ENCODE data around the gene CFAP300.

Gene CFAP300

GRCh38 chr11:102014756-102015155, 32.5 kb upstream of the CFAP300 start:
- no peaks in the 10 kb centered on the region for H3K79me2 ChIP-seq (ENCODE audit: low read length)

DNA sequence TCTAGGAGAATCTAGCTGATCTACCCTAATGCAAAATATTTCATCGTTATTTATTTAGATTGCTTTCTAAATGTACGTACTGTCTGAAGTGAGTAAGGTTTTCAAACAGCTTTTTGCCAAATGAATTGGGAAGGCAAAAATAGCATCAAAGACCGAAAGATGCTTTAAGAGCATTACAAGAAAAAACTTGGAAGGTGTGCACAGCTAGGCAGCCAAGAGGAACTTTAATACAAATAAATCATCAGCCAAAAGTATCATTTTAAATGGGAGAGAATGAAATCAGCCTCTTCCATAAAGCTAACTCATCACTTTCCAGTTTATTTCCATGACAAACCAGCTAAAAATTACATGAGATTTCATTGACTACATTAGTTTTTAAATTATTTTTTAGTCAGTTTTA, 30.2 kb upstream of the CFAP300 start:
- no peaks in the 10 kb centered on the region for H3K36me3 ChIP-seq (replicated peaks; ENCODE audit: low read depth, low read length)
- H3K27me3 ChIP-seq (ENCODE audit: low read depth, low read length): no peaks in the 10 kb centered on the region
- no peaks in the 10 kb centered on the region for H3K79me2 ChIP-seq (ENCODE audit: low read length)
- no peaks in the 10 kb centered on the region for H3K9me3 ChIP-seq (ENCODE audit: insufficient read depth, low read length)
- H3K4me2 ChIP-seq (ENCODE audit: low read length): no peak overlapping the region
- TF ChIP-seq EZH2phosphoT487 (IDR thresholded peaks at IDR 0.05; ENCODE audit: low read depth): no peak
- TF ChIP-seq, protein P1, sequence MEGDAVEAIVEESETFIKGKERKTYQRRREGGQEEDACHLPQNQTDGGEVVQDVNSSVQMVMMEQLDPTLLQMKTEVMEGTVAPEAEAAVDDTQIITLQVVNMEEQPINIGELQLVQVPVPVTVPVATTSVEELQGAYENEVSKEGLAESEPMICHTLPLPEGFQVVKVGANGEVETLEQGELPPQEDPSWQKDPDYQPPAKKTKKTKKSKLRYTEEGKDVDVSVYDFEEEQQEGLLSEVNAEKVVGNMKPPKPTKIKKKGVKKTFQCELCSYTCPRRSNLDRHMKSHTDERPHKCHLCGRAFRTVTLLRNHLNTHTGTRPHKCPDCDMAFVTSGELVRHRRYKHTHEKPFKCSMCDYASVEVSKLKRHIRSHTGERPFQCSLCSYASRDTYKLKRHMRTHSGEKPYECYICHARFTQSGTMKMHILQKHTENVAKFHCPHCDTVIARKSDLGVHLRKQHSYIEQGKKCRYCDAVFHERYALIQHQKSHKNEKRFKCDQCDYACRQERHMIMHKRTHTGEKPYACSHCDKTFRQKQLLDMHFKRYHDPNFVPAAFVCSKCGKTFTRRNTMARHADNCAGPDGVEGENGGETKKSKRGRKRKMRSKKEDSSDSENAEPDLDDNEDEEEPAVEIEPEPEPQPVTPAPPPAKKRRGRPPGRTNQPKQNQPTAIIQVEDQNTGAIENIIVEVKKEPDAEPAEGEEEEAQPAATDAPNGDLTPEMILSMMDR (IDR thresholded peaks at IDR 0.05; ENCODE audit: low read depth, low read length): no peak
- H2AFZ ChIP-seq (ENCODE audit: low read depth, low read length): no peak overlapping the region
- no peaks in the 10 kb centered on the region for H4K20me1 ChIP-seq (ENCODE audit: insufficient read depth, low read length)
- no peaks in the 10 kb centered on the region for H3K4me1 ChIP-seq (ENCODE audit: low read length)
- no peak overlapping the region for H3K9ac ChIP-seq (ENCODE audit: low read length)
- H3K4me3 ChIP-seq (ENCODE audit: low read length): no peak overlapping the region
- no peak overlapping the region for H3K27ac ChIP-seq (ENCODE audit: low read length)

More at GRCh38 chr11:102014756-102015155, 32.5 kb upstream of the CFAP300 start:
- Histone ChIP-seq H2AFZ (ENCODE audit: low read depth, low read length) (no peak overlapping the region), H3K27me3 (ENCODE audit: low read depth, low read length) (no peaks in the 10 kb centered on the region), H3K27ac (ENCODE audit: low read length) (no peak overlapping the region), H3K9me3 (ENCODE audit: insufficient read depth, low read length) (no peaks in the 10 kb centered on the region), H3K4me2 (ENCODE audit: low read length) (no peak overlapping the region), H4K20me1 (ENCODE audit: insufficient read depth, low read length) (no peaks in the 10 kb centered on the region), H3K9ac (ENCODE audit: low read length) (no peak overlapping the region), H3K36me3 (replicated peaks; ENCODE audit: low read depth, low read length) (no peaks in the 10 kb centered on the region), H3K4me1 (ENCODE audit: low read length) (no peaks in the 10 kb centered on the region), H3K4me3 (ENCODE audit: low read length) (no peak overlapping the region)
- TF ChIP-seq EZH2phosphoT487 (IDR thresholded peaks at IDR 0.05; ENCODE audit: low read depth): no peak
- TF ChIP-seq, protein P1 (IDR thresholded peaks at IDR 0.05; ENCODE audit: low read depth, low read length): no peak

- Histone ChIP-seq H3K36me3 (replicated peaks; ENCODE audit: low read depth, low read length) (no peaks in the 10 kb centered on the region), H3K9me3 (ENCODE audit: insufficient read depth, low read length) (no peaks in the 10 kb centered on the region), H3K4me2 (ENCODE audit: low read length) (no peak overlapping the region), H3K79me2 (ENCODE audit: low read length) (no peaks in the 10 kb centered on the region), H3K4me1 (ENCODE audit: low read length) (peaks cover 10% of the 10 kb centered on the region), H3K4me3 (ENCODE audit: low read length) (no peak overlapping the region), H4K20me1 (ENCODE audit: insufficient read depth, low read length) (no peaks in the 10 kb centered on the region), H3K9ac (ENCODE audit: low read length) (no peak overlapping the region), H2AFZ (ENCODE audit: low read depth, low read length) (no peak overlapping the region), H3K27me3 (ENCODE audit: low read depth, low read length) (no peaks in the 10 kb centered on the region), H3K27ac (ENCODE audit: low read length) (no peak overlapping the region)
- TF ChIP-seq, protein P1 (IDR thresholded peaks at IDR 0.05; ENCODE audit: low read depth, low read length): no peak
- no peak for TF ChIP-seq EZH2phosphoT487 (IDR thresholded peaks at IDR 0.05; ENCODE audit: low read depth)
Observed at GRCh38 chr11:102026217-102026616, 21.0 kb upstream of the CFAP300 start.

DNA sequence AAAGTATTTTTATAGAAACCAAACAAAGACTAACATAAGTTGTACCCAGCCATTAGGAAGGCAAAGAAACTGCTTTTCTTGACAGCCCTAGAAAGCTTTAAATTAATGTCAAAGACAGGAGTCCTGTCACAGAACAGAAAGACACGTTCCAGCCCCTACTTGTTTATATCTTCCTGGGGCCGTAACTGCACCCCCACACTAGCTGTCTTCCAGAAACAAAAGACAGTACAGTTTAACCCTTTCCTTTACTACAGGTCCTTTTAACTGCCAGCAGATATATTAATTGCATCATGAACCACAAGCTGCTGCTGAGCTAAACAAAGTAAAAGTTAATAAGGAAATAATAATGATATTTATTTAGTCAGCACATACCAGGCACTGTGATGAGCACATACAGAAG, 20.3 kb upstream of the CFAP300 start:
- H3K9ac ChIP-seq (ENCODE audit: low read length): no peak overlapping the region
- no peak for TF ChIP-seq EZH2phosphoT487 (IDR thresholded peaks at IDR 0.05; ENCODE audit: low read depth)
- TF ChIP-seq, protein P1 (IDR thresholded peaks at IDR 0.05; ENCODE audit: low read depth, low read length): no peak
- H3K27me3 ChIP-seq (ENCODE audit: low read depth, low read length): no peaks in the 10 kb centered on the region
- H3K27ac ChIP-seq (ENCODE audit: low read length): no peak overlapping the region
- H3K4me3 ChIP-seq (ENCODE audit: low read length): no peak overlapping the region
- H2AFZ ChIP-seq (ENCODE audit: low read depth, low read length): no peak overlapping the region
- no peaks in the 10 kb centered on the region for H3K79me2 ChIP-seq (ENCODE audit: low read length)
- H4K20me1 ChIP-seq (ENCODE audit: insufficient read depth, low read length): no peaks in the 10 kb centered on the region
- no peaks in the 10 kb centered on the region for H3K36me3 ChIP-seq (replicated peaks; ENCODE audit: low read depth, low read length)
- no peak overlapping the region for H3K4me2 ChIP-seq (ENCODE audit: low read length)
- H3K9me3 ChIP-seq (ENCODE audit: insufficient read depth, low read length): no peaks in the 10 kb centered on the region
- peaks cover 10% of the 10 kb centered on the region for H3K4me1 ChIP-seq (ENCODE audit: low read length)
